ENCODE results near the gene ANKS4B. TPM values are rescaled to one million over a fixed set of nuclear protein-coding genes. Genes with fewer than 3 reads are reported as not detected.

Gene ANKS4B
- total and polyA plus RNA-seq, 2 donors (not counting 3 experiments of a cell fraction or from before 2014, with no cell fraction given): not detected

- no peak overlapping the region for H3K27ac ChIP-seq (ENCODE audit: insufficient read depth, low read depth, low read length)
- H3K36me3 ChIP-seq (ENCODE audit: control insufficient read depth in 2 of 2, extremely low read depth in 1 of 2, insufficient read depth in 2 of 2, low read length in 2 of 2): no peaks in the 10 kb centered on the region
- FAIRE-seq (no peak), DNase-seq (ENCODE audit: low read depth, low spot score) (no peak)
- ChIA-PET POLR2A (no interaction called here), CTCF (no interaction called here)
- no peaks in the 10 kb centered on the region for H3K79me2 ChIP-seq (ENCODE audit: control insufficient read depth, insufficient read depth, low read length)
- no peaks in the 10 kb centered on the region for H3K9me3 ChIP-seq (replicated peaks; ENCODE audit: control insufficient read depth, insufficient read depth, low read length)
- H3K9ac ChIP-seq (replicated peaks; ENCODE audit: extremely low read depth, insufficient read depth, low read length): no peak overlapping the region
- no peak for TF ChIP-seq GATA2 (IDR thresholded peaks at IDR 0.05; ENCODE audit: insufficient read depth, insufficient read length, low read depth, low read length)
- TF ChIP-seq FOS (IDR thresholded peaks at IDR 0.05; ENCODE audit: borderline replicate concordance, insufficient read depth, low read length): no peak
- H3K4me2 ChIP-seq (ENCODE audit: insufficient read depth, low read length): no peak overlapping the region
- H3K4me3 ChIP-seq (replicated peaks in 1 of 3; ENCODE audit: insufficient read depth in 1 of 3, low read depth in 1 of 3, low read length in 3 of 3): no peak overlapping the region
- intact Hi-C loops (cut with micrococcal nuclease) (no loop called here), dilution Hi-C loops (cut with MboI; ENCODE audit: extremely low pct_ligation_motif_present, low sequenced_read_pairs) (no loop called here)
- no peaks in the 10 kb centered on the region for H3K4me1 ChIP-seq (ENCODE audit: control insufficient read depth, extremely low read depth, insufficient read depth, low read length)
- no peaks in the 10 kb centered on the region for H4K20me1 ChIP-seq (replicated peaks; ENCODE audit: control insufficient read depth, extremely low read depth, insufficient read depth, low read length)
- H3K9me1 ChIP-seq (replicated peaks; ENCODE audit: control insufficient read depth, extremely low read depth, insufficient read depth, low read length): no peaks in the 10 kb centered on the region
- peaks cover 2 to 8% of the 10 kb centered on the region in 2 experiments for H3K27me3 ChIP-seq (ENCODE audit: control insufficient read depth in 2 of 2, insufficient read depth in 2 of 2, low read length in 2 of 2)
- BruUV-seq (replicated peaks): no TSS peak
- H2AFZ ChIP-seq (ENCODE audit: low read depth, low read length): no peak overlapping the region
Observed at GRCh38 chr16:21233045-21233520, 416 bp upstream of the ANKS4B start.

- POLR2A ChIA-PET: no interaction called here
- Histone ChIP-seq H3K27me3 (ENCODE audit: control insufficient read depth in 2 of 2, insufficient read depth in 2 of 2, low read length in 2 of 2) (peaks cover 0 to 3% of the 10 kb centered on the region in 2 experiments), H3K9me3 (replicated peaks; ENCODE audit: control insufficient read depth, insufficient read depth, low read length) (no peaks in the 10 kb centered on the region), H3K79me2 (ENCODE audit: control insufficient read depth, insufficient read depth, low read length) (no peaks in the 10 kb centered on the region), H4K20me1 (replicated peaks; ENCODE audit: control insufficient read depth, extremely low read depth, insufficient read depth, low read length) (no peaks in the 10 kb centered on the region), H3K27ac (ENCODE audit: insufficient read depth, low read depth, low read length) (no peak overlapping the region), H3K36me3 (ENCODE audit: control insufficient read depth in 2 of 2, extremely low read depth in 1 of 2, insufficient read depth in 2 of 2, low read length in 2 of 2) (no peaks in the 10 kb centered on the region), H3K9ac (replicated peaks; ENCODE audit: extremely low read depth, insufficient read depth, low read length) (no peak overlapping the region), H3K4me2 (ENCODE audit: insufficient read depth, low read length) (no peak overlapping the region), H3K4me1 (ENCODE audit: control insufficient read depth, extremely low read depth, insufficient read depth, low read length) (no peaks in the 10 kb centered on the region), H3K4me3 (replicated peaks in 1 of 3; ENCODE audit: insufficient read depth in 1 of 3, low read depth in 1 of 3, low read length in 3 of 3) (no peak overlapping the region), H3K9me1 (replicated peaks; ENCODE audit: control insufficient read depth, extremely low read depth, insufficient read depth, low read length) (no peaks in the 10 kb centered on the region), H2AFZ (ENCODE audit: low read depth, low read length) (no peak overlapping the region)
- CTCF ChIA-PET: interaction anchor here (0.6 kb wide), 1 partner anchor 26 kb away, joined by 3 read pairs; no protein-coding TSS in a partner anchor
- intact Hi-C loops (cut with micrococcal nuclease): no loop called here
- no peak for FAIRE-seq
- no TSS peak for BruUV-seq (replicated peaks)
- dilution Hi-C loops (cut with MboI; ENCODE audit: extremely low pct_ligation_motif_present, low sequenced_read_pairs): no loop called here
- DNase-seq (ENCODE audit: low read depth, low spot score): no peak
- TF ChIP-seq JUN (IDR thresholded peaks at IDR 0.05; ENCODE audit: borderline replicate concordance, insufficient read depth, insufficient read length, low read depth): no peak
- TF ChIP-seq POLR2AphosphoS5 (IDR thresholded peaks at IDR 0.05; ENCODE audit: insufficient read depth, low read depth, low read length): no peak
- no peak for TF ChIP-seq FOS (IDR thresholded peaks at IDR 0.05; ENCODE audit: borderline replicate concordance, insufficient read depth, low read length)
- no peak for TF ChIP-seq MAX (IDR thresholded peaks at IDR 0.05; ENCODE audit: insufficient read depth, insufficient read length)
- no peak for TF ChIP-seq CTCF (IDR thresholded peaks at IDR 0.05; ENCODE audit: extremely low read depth in 1 of 2, insufficient read depth in 1 of 2, low read depth in 1 of 2, low read length in 2 of 2)
- no peak for TF ChIP-seq MYC (IDR thresholded peaks at IDR 0.05; ENCODE audit: low read depth, low read length)
- TF ChIP-seq POLR2A (IDR thresholded peaks at IDR 0.05; ENCODE audit: low read depth, low read length): no peak
- TF ChIP-seq EZH2 (IDR thresholded peaks at IDR 0.05; ENCODE audit: borderline replicate concordance, low read depth, low read length, severe bottlenecking): no peak
- TF ChIP-seq GATA2 (IDR thresholded peaks at IDR 0.05; ENCODE audit: insufficient read depth, insufficient read length, low read depth, low read length): no peak
Observed at GRCh38 chr16:21235199-21235585, 1.7 kb downstream of the ANKS4B start.

Data from endothelial cell of umbilical vein (primary cell).